ENCODE measurements around the gene TENM4.

- TF ChIP-seq PKNOX1 (IDR thresholded peaks at IDR 0.05) (no peak), EZH2 (IDR thresholded peaks at IDR 0.05; ENCODE audit: borderline replicate concordance, control insufficient read depth, low read depth, low read length) (no peak), NRF1 (conservative IDR thresholded peaks at IDR 0.05; ENCODE audit: low read depth, low read length) (no peak), POU2F2 (IDR thresholded peaks at IDR 0.05; ENCODE audit: borderline replicate concordance, low read depth, low read length) (no peak), ZBTB11 (CRISPR knock-in tag; IDR thresholded peaks at IDR 0.05) (no peak)
Measured at GRCh38 chr11:78730267-78730824, 710.5 kb downstream of the TENM4 start.
